ENCODE data around the gene SURF2. TPM values are rescaled to one million over a fixed set of nuclear protein-coding genes. Genes with fewer than 3 reads are reported as not detected.
"Not testable (repeated sequence)": the region's sequence is repeated elsewhere in the genome, so short reads cannot be mapped to it uniquely, and the experiment has no call there.

Gene SURF2
- total RNA-seq = 10 to 100 TPM; 15.2 to 21.6 TPM

DNA sequence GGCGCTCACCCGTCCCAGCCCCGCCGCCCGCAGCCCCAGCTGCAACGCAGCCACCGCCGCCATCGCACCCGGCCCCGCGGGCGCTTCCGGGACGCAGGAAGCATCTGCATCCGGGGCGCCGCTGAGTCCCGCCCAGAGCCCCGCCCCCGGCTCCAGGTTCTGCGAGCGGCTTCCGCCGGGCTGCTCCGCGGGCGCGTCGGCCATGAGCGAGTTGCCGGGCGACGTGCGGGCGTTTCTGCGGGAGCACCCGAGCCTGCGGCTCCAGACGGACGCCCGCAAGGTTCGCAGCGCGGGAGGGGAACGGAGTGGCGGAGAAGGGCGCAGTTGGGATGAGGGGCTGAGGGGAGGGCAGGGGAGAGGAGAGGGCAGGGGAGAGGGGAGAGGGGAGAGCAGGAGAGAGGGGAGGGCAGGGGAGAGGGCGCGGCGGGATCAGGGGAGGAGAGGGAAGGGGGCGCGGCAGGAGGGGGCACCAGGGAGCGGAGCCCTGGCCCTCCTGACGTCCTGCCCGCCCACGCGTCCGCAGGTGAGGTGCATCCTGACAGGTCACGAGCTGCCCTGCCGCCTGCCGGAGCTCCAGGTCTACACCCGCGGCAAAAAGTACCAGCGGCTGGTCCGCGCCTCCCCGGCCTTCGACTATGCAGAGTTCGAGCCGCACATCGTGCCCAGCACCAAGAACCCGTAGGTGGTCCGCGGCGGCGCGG is at the start of gene SURF2, which contains the start of gene SURF1:
Gene SURF2 (plus strand): TSS at position 160 of the 701 bp plus-strand sequence. CDS start 43 bp downstream, at position 203.
Gene SURF1 (minus strand): TSS at position 97 of the 701 bp plus-strand sequence. CDS start 34 bp downstream, at position 63.
- Mint-ChIP-seq H3K27me3 (no peaks in the 10 kb centered on the region), H3K4me3 (peak within 1 kb of the TSS; percentile 87), H3K36me3 (peaks cover 7% of the 10 kb centered on the region), H3K9me3 (no peaks in the 10 kb centered on the region), H3K27ac (peak within 1 kb of the TSS; percentile 46 to 82), H3K4me1 (ENCODE audit: low read depth in 2 of 2) (peaks cover 34 to 44% of the 10 kb centered on the region in 2 donors)
- peak; percentile 91 to 93 for ATAC-seq
- DNase-seq (ENCODE audit: low spot score) = peak; percentile 93

DNA sequence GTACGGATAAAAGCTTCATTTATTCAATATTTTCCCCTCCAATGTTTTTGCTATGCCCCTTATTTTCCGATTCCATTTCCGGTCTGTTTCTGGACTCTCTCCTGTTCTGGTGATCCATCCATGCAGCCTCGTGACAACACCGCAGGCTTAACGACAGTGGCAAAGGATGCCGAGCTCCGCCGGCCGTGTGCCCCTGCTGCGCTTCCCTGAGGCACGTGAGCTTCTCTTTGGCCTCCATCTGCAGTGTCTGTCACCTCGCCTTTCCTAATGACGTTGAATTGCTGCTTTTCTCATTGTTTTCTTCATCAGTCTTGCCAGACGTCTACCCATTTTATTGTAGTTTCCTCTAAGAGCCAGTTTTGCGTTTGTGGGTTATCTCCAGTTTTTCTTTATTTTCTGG is 49.0 kb upstream of the SURF2 start:
- DNase-seq (ENCODE audit: low spot score) = no peak
- H3K4me3 Mint-ChIP-seq = no peak overlapping the region
- H3K4me1 Mint-ChIP-seq (ENCODE audit: low read depth in 2 of 2) = peaks cover 0 to 2% of the 10 kb centered on the region in 2 donors
- ATAC-seq = no peak
- peaks cover 18 to 19% of the 10 kb centered on the region in 2 donors for H3K27me3 Mint-ChIP-seq
- no peaks in the 10 kb centered on the region for H3K36me3 Mint-ChIP-seq
- no peaks in the 10 kb centered on the region for H3K9me3 Mint-ChIP-seq
- no peak overlapping the region for H3K27ac Mint-ChIP-seq

- Mint-ChIP-seq H3K36me3 (no peaks in the 10 kb centered on the region), H3K4me1 (ENCODE audit: low read depth in 2 of 2) (peaks cover 0 to 2% of the 10 kb centered on the region in 2 donors), H3K9me3 (no peaks in the 10 kb centered on the region), H3K27ac (no peak overlapping the region), H3K27me3 (peaks cover 18 to 19% of the 10 kb centered on the region in 2 donors), H3K4me3 (no peak overlapping the region)
- ATAC-seq (no peak), DNase-seq (ENCODE audit: low spot score) (no peak)
Measured at GRCh38 chr9:133309608-133310007, 46.7 kb upstream of the SURF2 start.

DNA sequence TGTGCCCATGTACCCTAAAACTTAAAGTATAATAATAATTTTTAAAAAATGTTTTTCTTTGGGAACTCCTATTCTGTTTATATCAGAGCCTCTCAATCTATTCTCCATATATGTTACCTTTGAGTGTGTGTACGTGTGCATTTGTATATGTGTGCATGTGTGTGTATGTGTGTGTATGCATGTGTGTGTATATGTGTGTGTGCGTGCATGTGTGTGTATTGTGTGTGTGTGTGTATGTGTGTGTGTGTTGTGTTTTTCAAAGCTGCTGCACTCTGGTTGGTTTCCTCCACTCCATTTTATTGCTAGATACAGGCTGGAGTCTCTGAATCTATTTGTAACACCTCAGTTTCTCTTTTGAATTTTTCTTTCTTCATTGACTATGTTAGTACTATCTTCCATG is 40.4 kb upstream of the SURF2 start:
- H3K4me1 Mint-ChIP-seq (ENCODE audit: low read depth in 2 of 2) = no peaks in the 10 kb centered on the region
- no peak overlapping the region for H3K27ac Mint-ChIP-seq
- no peak for ATAC-seq
- H3K27me3 Mint-ChIP-seq = peaks cover 0 to 10% of the 10 kb centered on the region in 2 donors
- no peak for DNase-seq (ENCODE audit: low spot score)
- no peaks in the 10 kb centered on the region for H3K36me3 Mint-ChIP-seq
- H3K9me3 Mint-ChIP-seq = no peaks in the 10 kb centered on the region
- H3K4me3 Mint-ChIP-seq = no peak overlapping the region

GRCh38 chr9:133317551-133317950 is 38.8 kb upstream of the SURF2 start:
- ATAC-seq = not testable (repeated sequence)

DNA sequence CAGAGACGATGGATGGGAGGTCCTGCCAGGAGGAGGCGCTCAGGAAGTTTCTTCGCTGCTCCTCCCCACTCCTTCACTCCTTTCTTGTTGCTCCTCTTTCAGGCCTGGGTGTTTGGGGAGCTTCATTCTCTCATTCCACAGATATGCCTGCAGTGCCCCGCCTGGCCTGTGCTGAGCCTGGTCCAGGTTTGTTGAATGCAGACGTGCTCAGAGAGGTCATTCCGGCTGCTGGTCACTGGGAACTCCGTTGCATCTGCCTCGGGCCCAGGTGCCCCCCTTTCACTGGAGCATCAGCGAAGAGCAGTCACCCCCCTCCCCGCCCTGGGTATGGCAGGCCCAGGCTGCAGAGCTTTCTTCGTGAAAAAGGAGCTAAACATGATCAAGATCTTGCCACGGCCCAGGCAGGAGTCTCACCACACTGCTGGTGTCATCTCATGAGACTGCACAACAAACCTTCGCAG is 35.9 kb upstream of the SURF2 start:
- no peak overlapping the region for H3K27ac Mint-ChIP-seq
- H3K27me3 Mint-ChIP-seq = peaks cover 3 to 10% of the 10 kb centered on the region in 2 donors

More at GRCh38 chr9:133317551-133317950, 38.8 kb upstream of the SURF2 start:
- not testable (repeated sequence) for H3K4me3 Mint-ChIP-seq; H3K36me3 Mint-ChIP-seq; H3K27ac Mint-ChIP-seq; DNase-seq (ENCODE audit: low spot score); H3K4me1 Mint-ChIP-seq (ENCODE audit: low read depth in 2 of 2); H3K27me3 Mint-ChIP-seq; H3K9me3 Mint-ChIP-seq

DNA sequence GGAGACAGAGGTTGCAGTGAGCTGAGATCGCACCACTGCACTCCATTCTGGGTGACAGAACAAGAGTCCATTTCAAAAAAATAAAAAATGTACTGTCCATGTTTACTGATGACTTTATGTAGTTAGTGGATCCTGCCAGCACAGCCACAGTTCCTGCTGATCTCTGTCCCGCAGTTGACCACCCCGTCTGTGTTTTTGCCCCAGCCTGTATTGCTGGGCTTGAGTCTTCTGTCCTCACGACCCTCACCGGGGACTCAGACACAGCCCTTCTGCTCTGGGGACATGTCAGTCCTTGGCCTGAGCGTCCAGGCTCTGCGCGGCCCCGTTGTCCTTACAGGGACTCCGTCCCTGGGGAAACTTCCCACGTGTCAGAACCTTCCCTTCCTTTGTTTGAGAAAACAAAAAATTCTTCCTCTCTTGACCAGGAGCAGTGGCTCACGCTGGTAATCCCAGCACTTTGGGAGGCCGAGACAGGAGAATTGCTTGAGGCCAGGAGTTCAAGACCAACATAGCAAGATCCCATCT is 34.9 kb upstream of the SURF2 start:
- H3K27me3 Mint-ChIP-seq = peaks cover 3% of the 10 kb centered on the region in 2 donors
- ATAC-seq (no peak), DNase-seq (ENCODE audit: low spot score) (no peak)
- H3K4me3 Mint-ChIP-seq = no peak overlapping the region
- peaks cover 0 to 3% of the 10 kb centered on the region in 2 donors for H3K4me1 Mint-ChIP-seq (ENCODE audit: low read depth in 2 of 2)
- no peaks in the 10 kb centered on the region for H3K9me3 Mint-ChIP-seq
- H3K27ac Mint-ChIP-seq = no peak overlapping the region
- H3K36me3 Mint-ChIP-seq = no peaks in the 10 kb centered on the region

More for the DNA sequence above, 35.9 kb upstream of the SURF2 start:
- DNase-seq (ENCODE audit: low spot score) = no peak
- Mint-ChIP-seq H3K4me1 (ENCODE audit: low read depth in 2 of 2) (peaks cover 0 to 3% of the 10 kb centered on the region in 2 donors), H3K36me3 (no peaks in the 10 kb centered on the region), H3K4me3 (no peak overlapping the region), H3K9me3 (no peaks in the 10 kb centered on the region)
- no peak for ATAC-seq

DNA sequence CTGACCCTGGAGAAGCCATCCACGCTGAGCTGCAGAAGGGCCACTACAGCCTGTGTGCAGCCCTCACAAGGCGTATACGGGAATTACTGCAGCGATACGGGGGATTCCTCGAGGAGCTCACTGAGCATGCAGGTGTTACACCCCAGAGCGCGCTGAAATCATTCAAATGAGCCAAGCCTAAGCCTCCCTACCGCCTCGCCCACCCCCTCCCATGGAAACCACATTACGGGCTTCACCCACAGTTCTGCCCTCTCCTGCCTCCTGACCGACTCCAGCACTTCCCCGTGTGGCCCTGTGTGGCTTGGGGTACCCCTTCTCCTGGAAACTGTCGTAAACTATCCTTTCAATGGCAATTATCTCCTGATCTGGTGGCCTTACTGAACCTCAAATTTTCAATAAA is 33.6 kb upstream of the SURF2 start:
- Mint-ChIP-seq H3K9me3 (no peaks in the 10 kb centered on the region), H3K27ac (peak overlapping the region in 1 of 2 donors; percentile 51), H3K36me3 (no peaks in the 10 kb centered on the region), H3K4me1 (ENCODE audit: low read depth in 2 of 2) (peaks cover 0 to 3% of the 10 kb centered on the region in 2 donors), H3K27me3 (peaks cover 0 to 3% of the 10 kb centered on the region in 2 donors), H3K4me3 (no peak overlapping the region)
- ATAC-seq (no peak), DNase-seq (ENCODE audit: low spot score) (no peak)

DNA sequence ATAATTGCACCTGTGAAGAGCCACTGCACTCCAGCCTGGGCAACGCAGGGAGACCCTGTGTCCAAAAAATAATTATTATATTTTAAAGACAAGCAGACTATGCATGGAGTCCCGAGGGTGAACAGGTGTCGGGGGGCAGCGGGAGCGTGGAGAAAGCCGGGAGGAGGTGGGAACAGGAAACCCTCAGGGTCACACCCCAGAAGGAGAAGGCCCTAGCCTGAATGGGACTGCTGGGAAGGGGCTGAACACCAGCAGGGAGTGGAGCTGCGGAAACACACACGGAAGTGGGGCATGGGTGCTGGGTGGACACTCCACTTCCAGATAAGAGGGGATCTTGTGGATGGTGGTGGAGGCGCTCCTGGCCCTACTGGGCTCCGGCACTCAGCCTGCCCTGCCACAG is 33.1 kb upstream of the SURF2 start:
- Mint-ChIP-seq H3K9me3 (no peaks in the 10 kb centered on the region), H3K27me3 (peaks cover 0 to 3% of the 10 kb centered on the region in 2 donors), H3K36me3 (no peaks in the 10 kb centered on the region), H3K27ac (no peak overlapping the region), H3K4me1 (ENCODE audit: low read depth in 2 of 2) (peaks cover 0 to 3% of the 10 kb centered on the region in 2 donors), H3K4me3 (no peak overlapping the region)
- DNase-seq (ENCODE audit: low spot score) (no peak), ATAC-seq (no peak)

DNA sequence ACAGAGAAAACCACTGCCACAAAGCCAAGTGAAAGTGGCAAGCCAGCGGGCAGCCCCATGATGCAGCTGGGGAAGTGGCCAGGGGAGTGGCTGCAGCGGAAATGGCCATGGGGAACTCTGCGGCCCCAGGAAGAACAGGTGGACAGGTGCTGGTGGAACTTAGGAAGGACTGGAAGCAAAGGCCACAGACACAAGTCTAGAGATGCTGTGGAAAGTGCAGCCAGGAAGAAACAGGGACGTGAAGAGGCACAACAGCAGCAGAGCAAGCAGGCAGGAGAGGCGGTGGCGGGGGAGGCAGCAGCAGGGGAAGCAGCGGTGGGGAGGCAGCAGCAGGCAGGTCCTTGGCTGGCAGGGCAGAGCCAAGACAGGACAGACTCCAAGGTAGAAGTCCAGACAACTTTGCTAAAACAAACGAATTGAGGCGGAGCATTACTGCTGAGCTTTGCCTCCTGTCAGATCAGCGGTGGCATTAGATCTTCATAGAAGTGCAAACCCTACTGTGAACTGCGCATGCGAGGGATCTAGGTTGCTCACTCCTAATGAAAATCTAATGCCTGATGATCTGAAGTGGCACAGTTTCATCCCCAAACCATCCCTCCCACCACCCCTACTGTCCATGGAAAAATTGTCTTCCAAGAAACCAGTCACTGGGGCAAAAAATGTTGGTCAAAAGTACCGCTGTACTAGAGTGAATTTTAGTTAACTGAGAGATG is 32.2 kb upstream of the SURF2 start:
- Mint-ChIP-seq H3K9me3 (no peaks in the 10 kb centered on the region), H3K27ac (no peak overlapping the region), H3K36me3 (no peaks in the 10 kb centered on the region), H3K4me1 (ENCODE audit: low read depth in 2 of 2) (peaks cover 3 to 6% of the 10 kb centered on the region in 2 donors), H3K4me3 (no peak overlapping the region), H3K27me3 (peaks cover 0 to 3% of the 10 kb centered on the region in 2 donors)
- no peak for DNase-seq (ENCODE audit: low spot score)
- ATAC-seq = no peak

DNA sequence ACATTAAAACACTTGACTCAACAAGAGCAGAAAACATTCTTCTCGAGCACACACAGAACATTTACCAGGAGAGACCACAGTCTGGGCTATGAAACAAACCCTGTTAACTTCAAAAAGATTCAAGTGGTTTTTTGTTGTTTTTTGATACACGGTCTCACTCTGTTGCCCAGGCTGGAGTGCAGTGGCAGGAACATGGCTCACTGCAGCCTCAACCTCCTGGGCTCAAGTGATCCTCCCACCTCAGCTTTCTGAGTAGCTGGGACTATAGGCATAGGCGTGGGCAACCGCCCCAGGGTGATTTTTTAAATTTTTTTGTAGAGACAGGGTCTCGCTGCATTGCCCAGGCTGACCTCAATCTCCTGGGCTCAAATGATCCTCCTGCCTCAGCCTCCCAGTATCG is 29.3 kb upstream of the SURF2 start:
- not testable (repeated sequence) for H3K4me1 Mint-ChIP-seq (ENCODE audit: low read depth in 2 of 2); H3K36me3 Mint-ChIP-seq; H3K27me3 Mint-ChIP-seq; DNase-seq (ENCODE audit: low spot score); H3K27ac Mint-ChIP-seq; H3K9me3 Mint-ChIP-seq; H3K4me3 Mint-ChIP-seq; ATAC-seq

DNA sequence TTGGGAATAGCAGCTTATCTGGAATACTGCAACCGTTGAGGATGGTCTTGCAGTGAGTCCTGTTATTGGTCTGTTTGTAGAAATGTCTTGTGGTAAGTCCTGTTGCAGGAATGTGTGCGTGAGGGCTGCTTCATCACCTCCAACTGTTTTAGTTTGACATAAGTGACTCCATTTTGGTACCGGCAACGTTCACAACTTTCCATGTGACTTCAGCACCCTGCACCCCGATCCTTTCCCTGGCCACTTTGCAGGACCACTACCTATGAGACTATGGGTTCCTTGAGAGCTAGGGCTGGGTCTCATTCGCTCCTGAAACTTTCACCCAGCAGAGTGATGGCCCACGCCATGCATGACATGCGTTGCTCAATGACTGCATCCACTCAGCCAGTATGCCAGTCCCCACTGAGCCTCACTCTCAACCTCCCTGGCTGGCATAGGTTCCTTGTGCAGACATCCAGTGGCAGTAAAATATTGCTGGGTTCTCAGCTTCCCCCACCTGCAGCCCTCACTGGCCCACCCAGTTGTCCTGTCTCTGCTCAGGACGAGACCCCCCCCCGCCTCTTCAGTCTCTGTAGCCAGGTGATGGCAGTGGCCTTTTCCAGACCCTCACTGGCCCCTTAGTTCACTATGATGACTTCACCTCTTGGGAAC is 28.4 kb upstream of the SURF2 start:
- no peak for ATAC-seq
- H3K36me3 Mint-ChIP-seq = peaks cover 5% of the 10 kb centered on the region
- H3K27ac Mint-ChIP-seq = no peak overlapping the region
- peaks cover 3 to 6% of the 10 kb centered on the region in 2 donors for H3K4me1 Mint-ChIP-seq (ENCODE audit: low read depth in 2 of 2)
- no peaks in the 10 kb centered on the region for H3K27me3 Mint-ChIP-seq
- DNase-seq (ENCODE audit: low spot score) = no peak
- H3K4me3 Mint-ChIP-seq = no peak overlapping the region
- no peaks in the 10 kb centered on the region for H3K9me3 Mint-ChIP-seq

GRCh38 chr9:133329306-133330156 is 26.8 kb upstream of the SURF2 start:
- not testable (repeated sequence) for H3K36me3 Mint-ChIP-seq; H3K27me3 Mint-ChIP-seq; DNase-seq (ENCODE audit: low spot score); H3K4me3 Mint-ChIP-seq; H3K27ac Mint-ChIP-seq; ATAC-seq; H3K9me3 Mint-ChIP-seq
- peaks cover 8 to 12% of the 10 kb centered on the region in 2 donors for H3K4me1 Mint-ChIP-seq (ENCODE audit: low read depth in 2 of 2)
